GM21515 (cell line): ENCODE measurements around the gene ZNF530.

Experiments used
- ATAC-seq: cut with Tn5 transposase; IDR thresholded peaks from one replicate; pipeline ENCODE4 v1.9.1; 2021; ENCODE audit not compliant: unreplicated experiment

ZNF530 gene

GRCh38 chr19:57599761-57600383 is at the start of gene ZNF530:
ZNF530 (plus strand) TSS chr19:57599885; CDS start chr19:57604346, 4,461 bp downstream.
- ATAC-seq, result peak; percentile 92

DNA sequence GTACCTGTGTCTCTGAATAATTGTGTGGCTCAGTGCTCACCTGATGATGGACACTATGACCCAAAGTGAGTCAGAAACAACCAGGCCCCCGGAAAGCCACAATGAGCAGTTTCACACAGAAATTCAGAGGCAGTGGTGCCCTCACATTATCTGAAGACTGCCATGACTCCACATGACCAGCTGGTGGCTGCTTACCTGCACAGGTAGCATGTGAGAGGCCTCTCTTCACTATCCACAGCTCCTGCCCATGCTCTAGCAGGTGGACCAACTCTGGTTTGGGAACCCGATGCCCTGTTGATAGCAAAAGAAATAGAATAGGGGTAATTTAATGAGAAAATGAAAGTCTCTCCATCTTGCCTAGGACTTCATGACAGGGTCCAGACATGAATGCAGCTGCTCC is 47.3 kb upstream of the ZNF530 start:
- ATAC-seq, result no peak

GRCh38 chr19:57557659-57558058 is 42.0 kb upstream of the ZNF530 start:
- no peak for ATAC-seq

GRCh38 chr19:57558525-57558924 is 41.2 kb upstream of the ZNF530 start:
- ATAC-seq, result no peak

GRCh38 chr19:57559008-57559403 is 40.7 kb upstream of the ZNF530 start:
- no peak for ATAC-seq

GRCh38 chr19:57559404-57560025 is 40.2 kb upstream of the ZNF530 start, which contains the start of gene ZNF550:
ZNF550 (minus strand) TSS chr19:57559863; CDS start chr19:57559682, 181 bp downstream.
- peak; percentile 93 for ATAC-seq

GRCh38 chr19:57560049-57560491 is 39.6 kb upstream of the ZNF530 start:
- ATAC-seq, result no peak

GRCh38 chr19:57563547-57563946 is 36.1 kb upstream of the ZNF530 start:
- ATAC-seq, result no peak

DNA sequence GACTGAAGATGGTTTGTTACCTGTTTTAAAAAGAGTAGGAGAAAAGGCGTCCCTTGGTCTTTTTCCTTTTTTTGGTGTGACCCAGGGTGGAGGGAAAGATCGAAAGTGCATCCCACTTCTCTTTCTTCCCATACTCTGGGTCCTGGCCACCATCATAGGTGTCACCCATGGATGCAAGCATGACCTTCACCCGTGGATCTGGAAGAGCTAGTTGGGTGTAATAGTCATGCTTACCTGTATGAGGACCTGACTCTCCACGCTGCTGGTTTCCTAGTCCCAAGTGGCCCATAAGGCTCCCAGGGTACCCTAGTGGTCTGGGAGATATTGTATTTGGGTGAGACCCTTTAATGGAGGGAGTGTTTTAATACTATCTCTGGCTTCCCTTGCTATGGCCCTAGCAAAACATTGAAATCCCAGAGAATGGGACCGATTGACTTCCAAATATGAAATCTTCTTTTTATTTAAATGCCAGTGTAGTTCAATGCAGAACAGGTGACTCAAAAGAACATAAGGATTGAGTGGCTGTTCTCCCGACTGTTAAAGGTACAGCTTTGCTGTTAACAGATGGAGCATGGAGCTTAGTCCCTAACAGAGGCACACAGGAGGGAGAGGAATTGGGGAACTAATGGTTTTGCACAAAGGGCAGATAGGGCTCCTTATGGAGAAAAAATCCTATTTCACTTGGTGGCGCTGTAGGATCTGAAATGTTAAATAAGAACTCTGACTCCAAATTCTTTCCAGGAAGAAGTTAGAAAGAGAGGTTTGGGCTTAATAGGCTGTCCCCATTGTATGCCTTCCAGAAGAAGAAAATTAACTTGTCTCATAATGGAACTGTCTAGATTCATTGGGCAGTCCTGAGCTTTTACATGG is 33.1 kb upstream of the ZNF530 start:
- no peak for ATAC-seq

DNA sequence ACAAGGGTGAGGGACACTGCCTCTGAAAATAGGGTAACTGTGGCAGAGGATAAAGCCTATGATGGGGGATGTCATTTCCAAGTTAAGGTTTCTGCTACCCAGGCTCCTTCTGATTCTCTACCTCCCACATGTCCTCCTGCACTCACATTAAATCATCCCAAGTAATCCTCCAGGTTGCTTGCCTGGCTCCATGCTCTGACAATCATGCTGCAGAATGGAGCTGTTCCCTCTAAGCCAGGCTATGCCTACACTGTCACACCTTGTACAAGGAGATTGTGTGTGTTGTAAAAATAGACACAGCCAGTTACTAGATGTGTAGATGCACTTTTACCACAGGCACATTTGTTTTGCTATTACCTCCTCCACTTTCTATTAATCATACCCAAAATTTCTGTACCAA is 29.0 kb upstream of the ZNF530 start:
- ATAC-seq, result no peak

- no peak for ATAC-seq
These were observed 27.2 kb upstream of the ZNF530 start for GRCh38 chr19:57572415-57572947.

- ATAC-seq, result no peak
These were observed 23.0 kb upstream of the ZNF530 start for GRCh38 chr19:57576661-57577060.

GRCh38 chr19:57578487-57579205 is 21.0 kb upstream of the ZNF530 start, which contains the start of gene ZNF416:
ZNF416 (minus strand) TSS chr19:57578911; CDS start chr19:57578704, 207 bp downstream.
- ATAC-seq, result peak; percentile 94

GRCh38 chr19:57583104-57583520 is 16.6 kb upstream of the ZNF530 start:
- no peak for ATAC-seq

- ATAC-seq, result no peak
These were observed 15.9 kb upstream of the ZNF530 start, which contains the start of gene ZIK1 for GRCh38 chr19:57583521-57584416. ZIK1 (plus strand) TSS chr19:57584145; CDS start chr19:57584357, 212 bp downstream.

- no peak for ATAC-seq
These were observed 12.2 kb upstream of the ZNF530 start for GRCh38 chr19:57587529-57587928.

GRCh38 chr19:57599377-57599760 is 316 bp upstream of the ZNF530 start:
- ATAC-seq, result peak; percentile 23

GRCh38 chr19:57606931-57607330 is 7.2 kb downstream of the ZNF530 start:
- ATAC-seq, result no peak

GRCh38 chr19:57611113-57611512 is 11.4 kb downstream of the ZNF530 start:
- ATAC-seq, result no peak
